Endometrial microvascular endothelial cells (primary cell): ENCODE measurements around the gene ETNK1. TPM values are rescaled to one million over a fixed set of nuclear protein-coding genes. Genes with fewer than 3 reads are reported as not detected.
"Not testable (repeated sequence)": the region's sequence is repeated elsewhere in the genome, so short reads cannot be mapped to it uniquely, and the experiment has no call there.

ENCODE experiments used
- in situ Hi-C: cut with HindIII; loops from 2 replicates; pipeline ENCODE4 v1.10.0; 2017; ENCODE audit warnings: low sequenced_read_pairs, low pct_unique_long_range_greater_than_20kb; ENCODE audit errors: inconsistent ontology term
- total RNA-seq: library from RNA; depleted of rRNA; stranded (reverse); fragments of >200 nt; gene quantifications from one replicate; pipeline ENCODE4 v1.2.3, GENCODE V29; 2015; ENCODE audit errors: inconsistent ontology term

Gene ETNK1, protein sequence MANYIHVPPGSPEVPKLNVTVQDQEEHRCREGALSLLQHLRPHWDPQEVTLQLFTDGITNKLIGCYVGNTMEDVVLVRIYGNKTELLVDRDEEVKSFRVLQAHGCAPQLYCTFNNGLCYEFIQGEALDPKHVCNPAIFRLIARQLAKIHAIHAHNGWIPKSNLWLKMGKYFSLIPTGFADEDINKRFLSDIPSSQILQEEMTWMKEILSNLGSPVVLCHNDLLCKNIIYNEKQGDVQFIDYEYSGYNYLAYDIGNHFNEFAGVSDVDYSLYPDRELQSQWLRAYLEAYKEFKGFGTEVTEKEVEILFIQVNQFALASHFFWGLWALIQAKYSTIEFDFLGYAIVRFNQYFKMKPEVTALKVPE
- 33.3 TPM for total RNA-seq

DNA sequence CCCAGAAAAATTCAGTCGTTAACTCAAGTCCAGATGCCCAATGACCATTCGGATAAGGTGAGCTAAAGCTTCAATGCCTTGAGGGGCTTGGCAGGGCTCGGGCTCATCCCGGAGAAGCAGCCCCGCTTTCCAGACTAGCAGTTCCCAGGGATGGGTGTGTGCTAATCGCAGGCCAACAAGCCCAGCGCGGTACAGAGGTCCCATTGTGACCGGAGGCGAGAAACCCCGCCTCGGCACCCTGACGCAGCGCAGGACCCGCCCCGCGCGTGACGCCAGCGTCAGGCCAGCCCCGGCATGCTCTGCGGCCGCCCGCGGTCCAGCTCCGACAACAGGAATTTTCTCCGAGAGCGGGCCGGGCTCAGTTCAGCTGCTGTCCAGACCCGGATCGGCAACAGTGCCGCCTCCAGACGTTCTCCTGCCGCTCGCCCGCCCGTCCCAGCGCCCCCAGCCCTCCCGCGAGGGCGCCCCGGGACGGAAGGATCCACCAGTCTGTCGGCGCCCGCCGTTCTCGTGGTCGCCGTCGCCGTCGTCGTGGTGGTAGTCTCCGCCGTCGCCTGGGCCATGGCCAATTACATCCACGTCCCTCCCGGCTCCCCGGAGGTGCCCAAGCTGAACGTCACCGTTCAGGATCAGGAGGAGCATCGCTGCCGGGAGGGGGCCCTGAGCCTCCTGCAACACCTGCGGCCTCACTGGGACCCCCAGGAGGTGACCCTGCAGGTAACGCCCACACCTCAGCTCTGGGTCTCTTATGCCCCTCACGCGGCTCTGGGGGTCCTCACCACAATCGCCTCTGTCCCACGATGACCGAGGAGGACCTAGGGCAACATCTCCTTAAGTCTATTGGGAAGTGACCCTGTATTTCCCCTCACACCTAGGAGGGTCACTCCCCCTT lies at the start of gene ETNK1:
ETNK1 (plus strand) TSS at position 302 of the 892 bp plus-strand sequence; CDS start at position 562, 260 bp downstream.
- in situ Hi-C loops = no loop called here

DNA sequence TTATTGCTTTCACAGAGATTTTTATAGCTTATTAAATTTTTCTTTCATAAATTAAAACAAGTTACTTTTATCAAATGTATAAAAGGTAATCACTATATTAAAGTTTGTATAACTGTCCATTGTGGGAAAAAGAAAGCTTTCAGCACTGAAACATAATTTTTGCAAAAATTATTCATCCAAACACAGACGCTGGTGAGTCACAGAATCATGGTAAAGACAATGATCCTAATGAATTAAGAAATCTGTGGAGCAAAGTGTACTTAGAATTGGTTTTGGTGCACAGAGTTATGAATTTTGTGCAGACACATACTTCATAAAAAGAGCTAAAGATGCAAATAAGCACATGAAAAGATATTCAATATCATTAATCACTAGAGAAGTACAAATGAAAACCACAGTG lies 48.9 kb upstream of the ETNK1 start:
- in situ Hi-C loops = no loop called here

DNA sequence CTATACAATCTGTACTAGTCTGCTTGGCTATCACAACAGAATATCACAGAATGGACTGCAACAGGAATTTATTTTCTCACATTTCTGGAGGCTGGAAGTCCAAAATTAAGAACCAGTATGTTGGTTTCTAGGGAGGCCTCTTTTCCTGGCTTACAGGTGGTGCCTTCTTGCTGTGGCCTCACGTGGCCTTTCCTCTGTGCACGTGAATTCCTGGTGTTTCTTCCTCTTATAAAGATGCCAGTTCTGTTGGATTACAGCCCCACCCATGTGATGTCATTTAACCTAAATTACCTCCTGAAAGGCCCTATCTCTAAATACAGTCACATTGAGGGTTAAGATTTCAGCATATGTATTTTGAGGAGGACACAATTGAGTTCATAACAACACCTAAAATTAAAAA lies 48.5 kb upstream of the ETNK1 start:
- in situ Hi-C loops = no loop called here

DNA sequence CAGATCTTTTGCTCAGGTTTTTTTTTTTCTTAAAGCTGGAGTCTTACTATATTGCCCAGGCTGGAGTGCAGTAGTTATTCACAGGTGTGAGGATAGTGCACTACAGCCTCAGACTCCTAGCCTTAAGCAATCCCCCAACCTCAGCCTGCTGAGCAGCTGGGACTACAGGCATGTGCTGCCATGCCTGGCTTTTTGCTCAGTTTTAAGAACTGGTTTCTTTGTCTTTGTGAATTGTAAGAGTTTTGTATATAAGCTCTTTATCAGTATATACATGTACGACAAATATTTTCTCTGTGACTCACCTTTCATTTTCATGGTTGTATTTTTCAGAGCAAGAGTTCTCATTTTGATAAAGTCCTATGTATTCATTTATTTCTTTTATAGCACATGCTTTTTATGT lies 47.3 kb upstream of the ETNK1 start:
- in situ Hi-C loops = no loop called here

DNA sequence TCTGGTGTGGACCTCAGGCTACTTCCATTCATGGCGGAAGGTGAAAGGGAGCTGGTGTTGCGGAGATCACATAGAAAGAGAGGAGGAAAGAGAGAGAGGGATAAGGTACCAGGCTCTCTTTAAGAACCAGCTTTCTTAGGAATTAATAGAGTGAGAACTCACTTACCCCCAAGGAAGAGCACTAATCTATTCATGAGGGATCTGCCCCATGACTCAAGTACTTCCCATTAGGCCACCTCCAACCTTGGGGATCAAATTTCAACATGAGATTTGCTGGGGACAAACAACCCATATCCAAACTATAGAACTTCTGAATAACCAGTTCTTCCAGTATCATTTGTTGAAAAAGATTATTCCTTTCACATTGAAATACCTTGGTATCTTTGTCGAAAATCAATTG lies 46.6 kb upstream of the ETNK1 start:
- in situ Hi-C loops = no loop called here

DNA sequence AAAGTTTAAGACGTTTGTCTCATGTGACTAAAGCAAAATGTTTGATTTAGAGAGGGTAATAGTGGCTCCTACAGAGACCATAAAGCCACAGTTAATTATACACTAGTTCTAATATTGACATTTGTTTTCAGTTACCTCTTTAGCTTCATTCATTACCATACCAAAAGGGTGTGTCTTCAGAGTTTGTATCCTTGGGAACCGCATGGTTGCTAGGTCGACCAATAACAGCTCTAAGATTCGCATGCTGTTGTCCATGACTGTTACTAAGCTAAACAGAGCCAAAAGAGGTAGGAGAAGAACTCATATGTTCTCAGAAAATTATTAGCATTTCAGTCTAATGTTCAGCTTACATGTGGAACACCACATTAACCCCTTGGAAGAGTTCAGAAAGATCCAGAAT lies 36.2 kb upstream of the ETNK1 start:
- in situ Hi-C loops = no loop called here

DNA sequence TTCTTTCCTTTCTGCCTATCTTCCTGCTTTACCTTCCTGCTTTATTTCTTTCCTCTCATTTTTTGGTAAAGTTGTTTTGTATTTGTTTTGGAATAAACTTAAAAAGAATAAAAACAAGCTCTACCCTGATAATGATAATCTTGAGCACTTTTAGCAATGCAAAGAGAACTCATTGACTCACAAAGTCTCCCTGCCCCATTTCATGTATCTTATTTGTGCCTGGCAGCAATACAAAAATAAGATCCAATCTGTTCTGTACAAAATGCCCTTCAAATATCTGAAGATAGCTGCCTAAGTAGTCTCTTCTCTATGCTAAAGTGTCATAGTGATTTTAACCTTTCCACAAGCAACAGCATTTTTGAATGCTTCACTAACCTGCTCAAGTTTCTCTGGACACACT lies 31.1 kb upstream of the ETNK1 start:
- in situ Hi-C loops = no loop called here

DNA sequence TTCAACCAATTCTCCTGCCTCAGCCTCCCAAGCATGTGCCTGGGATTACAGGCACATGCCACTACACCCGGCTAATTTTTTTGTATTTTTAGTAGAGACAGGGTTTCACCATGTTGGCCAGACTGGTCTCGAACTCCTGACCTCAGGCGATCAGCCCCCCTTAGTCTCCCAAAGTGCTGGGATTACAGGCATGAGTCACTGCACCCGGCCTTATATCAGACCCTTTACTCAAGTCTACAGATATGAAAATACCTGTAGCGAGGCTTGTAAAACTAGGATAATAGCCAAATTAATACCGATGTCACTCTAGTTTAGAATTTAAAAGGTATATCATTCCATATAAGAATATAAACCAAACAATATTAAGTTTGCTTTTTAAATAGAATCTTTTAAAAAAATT lies 27.4 kb upstream of the ETNK1 start:
- in situ Hi-C loops = not testable (repeated sequence)

DNA sequence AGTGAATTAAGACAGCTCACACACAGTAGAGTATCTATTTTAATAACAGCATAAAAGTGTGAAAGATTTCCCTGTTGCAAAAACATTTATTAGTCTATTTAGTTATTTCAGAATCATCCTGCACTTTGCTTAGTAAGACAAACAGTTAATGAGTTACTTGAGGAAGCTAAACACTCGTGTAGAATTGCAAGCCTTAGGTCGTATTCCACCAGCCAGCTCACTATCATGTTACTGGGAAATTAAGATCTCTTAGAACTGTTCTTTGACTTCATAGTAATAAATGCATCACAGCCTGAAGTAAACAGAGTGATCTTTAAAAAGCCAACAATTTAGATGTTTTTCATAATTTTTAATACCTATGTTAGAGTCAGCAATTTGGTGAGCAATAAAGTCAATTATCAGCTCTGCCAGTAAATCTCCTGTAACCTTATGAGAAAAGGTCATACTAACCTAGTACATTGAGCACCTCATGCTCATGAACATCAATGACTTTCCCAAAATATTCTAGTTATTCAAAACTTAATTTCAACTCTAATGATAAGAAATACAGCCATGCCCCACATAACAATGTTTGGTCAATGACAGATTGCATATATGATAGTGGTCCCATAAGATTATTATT lies 26.7 kb upstream of the ETNK1 start:
- in situ Hi-C loops = no loop called here

DNA sequence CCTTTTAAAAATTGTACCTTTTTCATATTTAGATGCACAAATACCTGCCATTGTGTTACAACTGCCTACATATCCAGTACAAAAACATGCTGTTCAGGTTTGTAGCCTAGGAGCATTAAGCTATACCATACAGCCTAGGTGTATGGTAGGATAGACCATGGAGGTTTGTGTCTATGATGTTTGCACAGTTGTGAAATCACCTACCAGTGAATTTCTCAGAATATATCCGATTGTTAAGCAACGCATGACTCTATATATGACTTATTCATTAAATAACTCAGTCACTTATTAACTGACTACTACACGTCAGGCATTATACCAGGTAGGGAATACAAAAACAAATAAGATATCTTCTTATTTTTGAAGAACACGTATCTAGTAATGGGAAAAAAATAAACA lies 26.2 kb upstream of the ETNK1 start:
- in situ Hi-C loops = no loop called here

DNA sequence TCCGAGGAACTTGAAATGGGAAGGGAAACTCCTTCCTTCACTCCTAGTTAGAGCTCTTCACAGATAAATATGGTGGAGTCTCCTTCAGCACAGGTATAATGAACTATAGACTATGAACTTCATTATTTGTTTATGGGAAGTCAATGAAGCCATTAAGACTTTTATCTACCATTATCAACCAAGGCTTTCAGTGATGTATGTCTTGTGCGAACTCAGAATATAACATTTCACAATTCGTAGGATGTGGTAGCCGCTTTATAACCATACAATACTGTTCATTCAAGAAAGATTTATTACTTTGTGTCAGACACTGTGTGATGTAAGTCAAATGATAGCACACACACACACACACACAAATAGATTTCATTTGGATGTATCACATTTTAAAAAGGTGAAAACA lies 24.8 kb upstream of the ETNK1 start:
- in situ Hi-C loops = no loop called here

DNA sequence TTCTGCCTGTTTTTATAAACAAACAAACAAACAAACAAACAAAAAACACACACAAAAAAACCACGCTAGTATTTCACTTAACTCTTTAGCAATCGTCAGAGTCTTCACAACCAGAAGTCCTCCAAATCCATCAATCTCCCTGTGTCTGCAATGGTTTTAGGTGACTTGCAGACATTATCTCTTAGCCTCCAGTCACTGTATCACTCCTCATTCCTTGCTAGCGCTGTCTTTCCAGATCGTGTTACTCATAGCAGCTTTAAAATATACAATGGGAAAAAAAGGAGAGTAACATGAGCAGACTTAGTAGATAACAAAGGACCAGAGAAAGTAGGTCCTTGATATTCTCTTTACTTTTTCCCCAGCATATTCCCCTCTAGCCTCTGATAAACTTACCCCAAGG lies 15.5 kb upstream of the ETNK1 start:
- in situ Hi-C loops = no loop called here

DNA sequence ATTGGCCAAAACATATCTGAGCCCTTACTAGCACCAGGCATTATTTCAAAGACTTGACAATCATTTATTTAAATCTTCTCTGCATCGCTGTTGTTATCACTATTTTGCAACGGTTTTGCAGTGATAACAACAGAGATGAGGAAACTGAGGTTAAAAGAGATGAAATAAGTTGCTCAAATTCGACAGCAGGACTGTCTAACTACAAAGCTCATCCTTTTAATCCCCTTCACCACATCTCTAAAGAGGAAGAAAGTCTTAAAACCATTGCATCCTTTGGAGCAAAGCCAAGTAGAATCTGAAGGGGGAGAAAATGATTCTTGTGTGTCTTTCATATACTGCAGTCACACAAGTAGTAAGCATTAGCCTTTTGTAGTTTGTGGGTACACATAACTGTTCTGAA lies 14.8 kb upstream of the ETNK1 start:
- in situ Hi-C loops = no loop called here

DNA sequence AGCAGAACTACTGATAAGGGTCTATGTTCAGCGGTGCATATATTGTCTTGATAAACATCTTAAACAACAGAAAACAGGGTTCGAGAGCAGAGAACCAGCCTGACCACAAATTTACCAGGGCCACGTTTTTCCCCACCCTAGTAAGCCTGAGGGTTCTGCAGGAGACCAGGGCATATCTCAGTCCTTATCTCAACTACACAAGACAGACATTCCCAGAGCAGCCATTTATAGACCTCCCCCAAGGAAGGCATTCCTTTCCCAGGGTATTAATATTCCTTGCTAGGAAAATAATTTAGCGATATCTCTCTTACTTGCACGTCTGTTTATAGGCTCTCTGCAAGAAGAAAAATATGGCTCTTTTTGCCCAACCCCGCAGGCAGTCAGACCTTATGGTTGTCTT lies 12.1 kb upstream of the ETNK1 start:
- in situ Hi-C loops = not testable (repeated sequence)

DNA sequence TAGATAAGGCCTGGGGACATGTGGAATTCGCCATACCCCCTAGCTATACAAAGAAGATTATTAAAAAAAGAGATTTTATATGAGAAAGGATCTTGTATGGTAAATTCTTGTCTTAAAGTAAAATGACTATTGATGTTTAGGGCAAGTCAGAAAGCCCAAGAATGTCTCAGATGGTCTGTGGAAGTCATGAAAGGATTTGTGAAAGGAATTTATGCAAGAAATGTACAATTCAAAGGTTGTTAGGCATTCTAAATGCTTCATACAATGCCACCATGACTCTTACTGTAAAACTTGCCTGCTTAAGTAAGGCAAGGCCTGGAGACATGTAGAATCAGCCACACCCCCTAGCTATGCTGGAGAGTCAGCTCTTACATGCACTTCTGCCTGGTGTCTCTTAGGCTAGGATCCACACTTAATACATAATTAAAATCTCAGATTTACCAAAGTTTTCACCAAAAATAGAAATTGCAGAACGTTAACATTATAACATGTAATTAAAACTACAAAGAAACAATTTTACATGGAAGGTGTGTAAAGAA lies 8.9 kb upstream of the ETNK1 start:
- in situ Hi-C loops = no loop called here

DNA sequence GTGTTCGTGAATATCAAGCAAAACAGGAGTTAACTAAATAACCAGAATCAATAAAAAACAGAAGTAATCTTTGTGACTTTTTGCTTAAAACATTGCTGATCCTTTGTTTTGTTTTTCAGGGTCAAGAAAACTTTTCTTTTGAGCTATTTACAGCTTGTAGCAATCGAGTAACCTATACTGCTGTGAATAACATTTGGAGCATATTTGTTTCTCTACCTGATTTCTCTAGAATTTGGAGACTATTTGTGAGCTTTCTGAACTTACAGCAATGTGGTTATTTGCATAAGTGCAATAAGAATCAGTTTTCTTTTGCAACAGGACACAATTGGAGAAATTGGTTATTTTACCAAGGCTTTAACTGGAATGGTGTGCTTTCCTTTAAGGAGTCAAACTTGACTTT lies 7.3 kb upstream of the ETNK1 start:
- in situ Hi-C loops = no loop called here

DNA sequence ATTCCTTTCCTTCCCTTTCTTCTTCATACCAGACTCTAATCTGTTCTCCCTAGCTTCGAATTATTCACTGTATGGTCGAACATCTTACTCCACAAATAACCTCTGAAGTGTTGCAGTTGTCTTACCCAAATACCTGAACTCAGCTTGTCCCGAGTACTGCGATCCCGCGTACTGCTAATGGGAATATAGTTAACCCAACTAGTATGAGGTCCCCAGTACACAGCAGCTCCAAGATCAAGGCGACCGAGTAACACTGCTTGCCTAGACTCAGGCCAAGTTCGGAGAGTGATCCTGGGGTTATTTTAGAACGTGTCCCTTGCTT lies 462 bp upstream of the ETNK1 start:
- in situ Hi-C loops = no loop called here

DNA sequence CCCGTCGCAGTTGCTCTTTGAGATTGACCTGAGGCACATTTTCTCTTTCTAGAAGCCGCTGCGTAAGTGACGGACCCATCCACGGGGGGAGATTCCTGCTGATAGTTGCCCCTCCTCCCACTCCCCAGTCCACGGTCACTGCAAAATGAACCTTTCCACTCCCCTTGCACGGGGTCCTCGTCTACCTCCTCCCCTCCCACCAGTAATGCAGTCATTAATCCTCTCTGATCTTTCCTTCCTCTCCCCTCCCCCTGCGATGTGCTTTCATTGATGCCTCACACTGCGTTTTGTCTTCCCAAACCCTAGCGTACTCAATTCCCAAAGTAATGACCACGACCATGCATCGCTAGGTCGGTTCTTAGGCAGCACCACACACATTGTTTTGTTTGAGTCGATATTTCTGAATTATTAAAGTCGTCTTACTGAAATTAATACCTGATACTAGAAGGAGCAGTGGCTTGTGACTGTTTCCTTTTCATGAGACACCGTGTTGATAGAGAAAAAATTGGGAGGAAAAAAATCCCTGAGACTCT lies 857 bp downstream of the ETNK1 start:
- in situ Hi-C loops = no loop called here

DNA sequence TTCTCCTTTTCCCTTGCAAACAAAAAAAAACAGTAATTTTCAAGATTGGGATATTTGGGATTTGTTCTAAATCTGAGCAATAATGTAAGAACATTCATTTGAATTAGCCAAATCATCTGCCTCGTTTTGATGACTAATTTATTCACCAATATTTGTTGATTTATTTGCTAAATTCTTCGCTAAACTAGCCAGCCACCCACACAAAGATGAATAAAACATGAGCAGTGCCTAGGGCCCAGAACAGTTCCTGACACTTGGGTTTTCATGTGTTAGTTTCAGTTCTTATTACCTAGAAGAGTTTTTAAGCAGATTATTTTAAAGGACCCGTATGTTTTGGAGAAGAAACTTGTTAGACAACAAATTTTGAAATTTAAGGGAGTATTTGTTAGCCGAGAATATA lies 1.4 kb downstream of the ETNK1 start:
- in situ Hi-C loops = no loop called here
